ENCODE results near the gene IL20. TPM values are rescaled to one million over a fixed set of nuclear protein-coding genes. Genes with fewer than 3 reads are reported as not detected.

The IL20 gene
- total and polyA plus RNA-seq, 2 of the 13 experiments (the other 11 are each of a cell fraction or from before 2014, with no cell fraction given), result 0.05 TPM; not detected in 1

DNA sequence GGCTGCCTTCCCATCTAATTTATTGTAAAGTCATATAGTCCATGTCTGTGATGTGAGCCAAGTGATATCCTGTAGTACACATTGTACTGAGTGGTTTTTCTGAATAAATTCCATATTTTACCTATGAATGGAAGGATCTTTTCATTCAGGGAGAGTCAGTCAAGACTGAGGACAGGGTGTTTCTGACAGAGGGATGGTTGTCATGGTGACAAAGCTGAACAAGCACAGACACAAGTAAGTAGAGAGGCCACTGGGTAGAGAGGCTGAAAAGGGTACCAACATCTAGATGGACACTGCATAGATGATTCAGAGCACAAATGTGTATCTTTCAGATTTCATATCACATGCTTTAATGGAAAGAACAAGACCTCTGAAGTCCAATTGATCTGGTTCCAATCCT lies 22.6 kb upstream of the IL20 start:
- no peak for ATAC-seq
- Histone ChIP-seq H3K9me3 (ENCODE audit: low read length) (no peaks in the 10 kb centered on the region), H3K9ac (ENCODE audit: insufficient read depth, low read depth, low read length) (no peak overlapping the region), H3K27me3 (ENCODE audit: control insufficient read depth in 1 of 2, insufficient read depth in 2 of 2, low read length in 2 of 2) (peaks cover 2 to 25% of the 10 kb centered on the region in 2 experiments; a peak in 3 of 5 replicates), H3K27ac (ENCODE audit: extremely low read length, insufficient read depth, low read length) (no peak overlapping the region), H4K20me1 (ENCODE audit: insufficient read depth, low read length) (no peaks in the 10 kb centered on the region), H3K36me3 (replicated peaks in 1 of 2; ENCODE audit: control insufficient read depth in 1 of 2, insufficient read depth in 2 of 2, low read length in 2 of 2) (no peaks in the 10 kb centered on the region), H2AFZ (ENCODE audit: low read length) (no peak overlapping the region), H3K4me2 (ENCODE audit: low read depth, low read length) (no peak overlapping the region), H3K79me2 (ENCODE audit: insufficient read depth, low read length) (no peaks in the 10 kb centered on the region), H3K4me3 (replicated peaks in 1 of 3; ENCODE audit: insufficient read depth in 1 of 3, low read depth in 2 of 3, low read length in 3 of 3) (no peak overlapping the region), H3K4me1 (ENCODE audit: insufficient read depth, low read length) (no peaks in the 10 kb centered on the region)
- no peak for DNase-seq (ENCODE audit: low spot score)
- CTCF ChIA-PET (ENCODE audit: low intra/inter-chr PET ratio, low total read pairs), result no interaction called here
- in situ Hi-C loops (cut with HindIII; ENCODE audit: extremely low pct_ligation_motif_present, low pct_unique_long_range_greater_than_20kb), result no loop called here
- intact Hi-C loops (cut with micrococcal nuclease; ENCODE audit: unreplicated experiment), result no loop called here
- BruUV-seq (replicated peaks), result no TSS peak
- FAIRE-seq, result no peak
- POLR2A ChIA-PET, result no interaction called here
- TF ChIP-seq ZNF30 (CRISPR knock-in tag; IDR thresholded peaks at IDR 0.05), result no peak
- TF ChIP-seq, protein P1, sequence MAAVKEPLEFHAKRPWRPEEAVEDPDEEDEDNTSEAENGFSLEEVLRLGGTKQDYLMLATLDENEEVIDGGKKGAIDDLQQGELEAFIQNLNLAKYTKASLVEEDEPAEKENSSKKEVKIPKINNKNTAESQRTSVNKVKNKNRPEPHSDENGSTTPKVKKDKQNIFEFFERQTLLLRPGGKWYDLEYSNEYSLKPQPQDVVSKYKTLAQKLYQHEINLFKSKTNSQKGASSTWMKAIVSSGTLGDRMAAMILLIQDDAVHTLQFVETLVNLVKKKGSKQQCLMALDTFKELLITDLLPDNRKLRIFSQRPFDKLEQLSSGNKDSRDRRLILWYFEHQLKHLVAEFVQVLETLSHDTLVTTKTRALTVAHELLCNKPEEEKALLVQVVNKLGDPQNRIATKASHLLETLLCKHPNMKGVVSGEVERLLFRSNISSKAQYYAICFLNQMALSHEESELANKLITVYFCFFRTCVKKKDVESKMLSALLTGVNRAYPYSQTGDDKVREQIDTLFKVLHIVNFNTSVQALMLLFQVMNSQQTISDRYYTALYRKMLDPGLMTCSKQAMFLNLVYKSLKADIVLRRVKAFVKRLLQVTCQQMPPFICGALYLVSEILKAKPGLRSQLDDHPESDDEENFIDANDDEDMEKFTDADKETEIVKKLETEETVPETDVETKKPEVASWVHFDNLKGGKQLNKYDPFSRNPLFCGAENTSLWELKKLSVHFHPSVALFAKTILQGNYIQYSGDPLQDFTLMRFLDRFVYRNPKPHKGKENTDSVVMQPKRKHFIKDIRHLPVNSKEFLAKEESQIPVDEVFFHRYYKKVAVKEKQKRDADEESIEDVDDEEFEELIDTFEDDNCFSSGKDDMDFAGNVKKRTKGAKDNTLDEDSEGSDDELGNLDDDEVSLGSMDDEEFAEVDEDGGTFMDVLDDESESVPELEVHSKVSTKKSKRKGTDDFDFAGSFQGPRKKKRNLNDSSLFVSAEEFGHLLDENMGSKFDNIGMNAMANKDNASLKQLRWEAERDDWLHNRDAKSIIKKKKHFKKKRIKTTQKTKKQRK (IDR thresholded peaks at IDR 0.05; ENCODE audit: low read length), result no peak
- no peak for TF ChIP-seq TSC22D2 (CRISPR knock-in tag; IDR thresholded peaks at IDR 0.05; ENCODE audit: borderline replicate concordance)
- TF ChIP-seq ZNF224 (CRISPR knock-in tag; IDR thresholded peaks at IDR 0.05), result no peak
- no peak for TF ChIP-seq ZNF24 (IDR thresholded peaks at IDR 0.05)
- TF ChIP-seq RAD21 (CRISPR knock-in tag; IDR thresholded peaks at IDR 0.05), result no peak
- TF ChIP-seq ZNF569 (CRISPR knock-in tag; IDR thresholded peaks at IDR 0.05; ENCODE audit: borderline replicate concordance), result no peak
- TF ChIP-seq, protein P2, sequence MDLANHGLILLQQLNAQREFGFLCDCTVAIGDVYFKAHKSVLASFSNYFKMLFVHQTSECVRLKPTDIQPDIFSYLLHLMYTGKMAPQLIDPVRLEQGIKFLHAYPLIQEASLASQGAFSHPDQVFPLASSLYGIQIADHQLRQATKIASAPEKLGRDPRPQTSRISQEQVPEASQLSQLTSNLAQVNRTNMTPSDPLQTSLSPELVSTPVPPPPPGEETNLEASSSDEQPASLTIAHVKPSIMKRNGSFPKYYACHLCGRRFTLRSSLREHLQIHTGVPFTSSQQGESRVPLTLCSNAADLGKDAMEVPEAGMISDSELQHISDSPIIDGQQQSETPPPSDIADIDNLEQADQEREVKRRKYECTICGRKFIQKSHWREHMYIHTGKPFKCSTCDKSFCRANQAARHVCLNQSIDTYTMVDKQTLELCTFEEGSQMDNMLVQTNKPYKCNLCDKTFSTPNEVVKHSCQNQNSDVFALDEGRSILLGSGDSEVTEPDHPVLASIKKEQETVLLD (CRISPR knock-in tag; IDR thresholded peaks at IDR 0.05; ENCODE audit: low read depth), result no peak
- no peak for TF ChIP-seq ZNF143 (CRISPR knock-in tag; IDR thresholded peaks at IDR 0.05)
- no peak for TF ChIP-seq KDM5A (IDR thresholded peaks at IDR 0.05; ENCODE audit: borderline replicate concordance, low read length)
- TF ChIP-seq THYN1 (CRISPR knock-in tag; IDR thresholded peaks at IDR 0.05; ENCODE audit: borderline replicate concordance, low read depth), result no peak
- TF ChIP-seq ZNF562 (CRISPR knock-in tag; IDR thresholded peaks at IDR 0.05; ENCODE audit: borderline replicate concordance), result no peak
- TF ChIP-seq ZC3H13 (CRISPR knock-in tag; IDR thresholded peaks at IDR 0.05), result no peak
- no peak for TF ChIP-seq RBM22 (optimal IDR thresholded peaks at IDR 0.05; ENCODE audit: low read length)
- TF ChIP-seq GTF2F1 (IDR thresholded peaks at IDR 0.05; ENCODE audit: low read length), result no peak
- TF ChIP-seq, protein P3, sequence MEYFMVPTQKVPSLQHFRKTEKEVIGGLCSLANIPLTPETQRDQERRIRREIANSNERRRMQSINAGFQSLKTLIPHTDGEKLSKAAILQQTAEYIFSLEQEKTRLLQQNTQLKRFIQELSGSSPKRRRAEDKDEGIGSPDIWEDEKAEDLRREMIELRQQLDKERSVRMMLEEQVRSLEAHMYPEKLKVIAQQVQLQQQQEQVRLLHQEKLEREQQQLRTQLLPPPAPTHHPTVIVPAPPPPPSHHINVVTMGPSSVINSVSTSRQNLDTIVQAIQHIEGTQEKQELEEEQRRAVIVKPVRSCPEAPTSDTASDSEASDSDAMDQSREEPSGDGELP (IDR thresholded peaks at IDR 0.05; ENCODE audit: borderline replicate concordance, low read depth), result no peak
- TF ChIP-seq, protein P4, sequence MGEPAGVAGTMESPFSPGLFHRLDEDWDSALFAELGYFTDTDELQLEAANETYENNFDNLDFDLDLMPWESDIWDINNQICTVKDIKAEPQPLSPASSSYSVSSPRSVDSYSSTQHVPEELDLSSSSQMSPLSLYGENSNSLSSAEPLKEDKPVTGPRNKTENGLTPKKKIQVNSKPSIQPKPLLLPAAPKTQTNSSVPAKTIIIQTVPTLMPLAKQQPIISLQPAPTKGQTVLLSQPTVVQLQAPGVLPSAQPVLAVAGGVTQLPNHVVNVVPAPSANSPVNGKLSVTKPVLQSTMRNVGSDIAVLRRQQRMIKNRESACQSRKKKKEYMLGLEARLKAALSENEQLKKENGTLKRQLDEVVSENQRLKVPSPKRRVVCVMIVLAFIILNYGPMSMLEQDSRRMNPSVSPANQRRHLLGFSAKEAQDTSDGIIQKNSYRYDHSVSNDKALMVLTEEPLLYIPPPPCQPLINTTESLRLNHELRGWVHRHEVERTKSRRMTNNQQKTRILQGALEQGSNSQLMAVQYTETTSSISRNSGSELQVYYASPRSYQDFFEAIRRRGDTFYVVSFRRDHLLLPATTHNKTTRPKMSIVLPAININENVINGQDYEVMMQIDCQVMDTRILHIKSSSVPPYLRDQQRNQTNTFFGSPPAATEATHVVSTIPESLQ (CRISPR knock-in tag; conservative IDR thresholded peaks at IDR 0.05), result no peak
